GM10248 (cell line): ENCODE data around the gene PRDM7.

Source experiments
- CTCF ChIA-PET: fragments of 300-600 bp; sonication (Branson Sonifier 250); formaldehyde crosslinking; extraction: SDS; loops from one replicate; lab custom pipeline; 2021; ENCODE audit warnings: antibody characterized with exemption; lab: Yijun Ruan, JAX
- POLR2A ChIA-PET: fragments of 350-650 bp; sonication (Branson Sonifier 250); formaldehyde crosslinking; extraction: SDS; loops from one replicate; lab custom pipeline; 2020; ENCODE audit warnings: antibody characterized with exemption; lab: Yijun Ruan, JAX
- DNase-seq: peaks from one replicate; pipeline ENCODE4 v3.0.0; 2012; ENCODE audit errors: extremely low spot score
- TF ChIP-seq, protein P1 (sequence below): IDR thresholded peaks from 2 replicates; pipeline ENCODE4 v1.5.1; 2012; ENCODE audit warnings: mild to moderate bottlenecking, low read depth; ENCODE audit errors: extremely low read depth, missing control alignments, control extremely low read depth

PRDM7 gene

DNA sequence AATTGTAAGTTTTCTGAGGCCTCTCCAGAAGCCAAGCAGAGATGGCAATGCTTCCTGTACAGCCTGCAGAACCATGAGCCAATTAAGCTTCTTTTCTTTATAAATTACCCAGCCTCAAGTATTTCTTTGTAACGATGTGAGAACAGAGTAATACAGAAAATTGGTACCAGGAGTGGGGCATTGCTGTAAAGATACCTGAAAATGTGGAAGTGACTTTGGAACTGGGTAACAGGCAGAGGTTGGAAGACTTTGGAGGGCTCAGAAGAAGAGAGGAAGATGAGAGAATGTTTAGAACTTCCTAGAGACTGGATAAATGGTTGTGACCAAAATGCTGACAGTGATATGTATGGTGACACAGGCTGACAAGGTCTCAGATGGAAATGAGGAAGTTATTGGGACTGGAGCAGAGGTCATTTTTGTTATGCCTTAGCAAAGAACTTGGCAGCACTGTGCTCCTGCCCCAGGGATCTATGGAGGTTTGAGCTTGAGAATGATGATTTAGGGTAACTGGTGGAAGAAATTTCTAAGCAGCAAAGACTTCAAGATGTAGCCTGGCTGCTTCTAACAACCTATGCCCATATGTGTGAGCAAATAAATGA, 23.1 kb downstream of the PRDM7 start:
- DNase-seq, result no peak
- ChIA-PET CTCF (interaction anchor here (0.7 to 1.3 kb wide), 2 partner anchors 9 to 28 kb away, joined by 3 to 6 read pairs; no protein-coding TSS in a partner anchor), POLR2A (no interaction called here)
- TF ChIP-seq, protein P1, sequence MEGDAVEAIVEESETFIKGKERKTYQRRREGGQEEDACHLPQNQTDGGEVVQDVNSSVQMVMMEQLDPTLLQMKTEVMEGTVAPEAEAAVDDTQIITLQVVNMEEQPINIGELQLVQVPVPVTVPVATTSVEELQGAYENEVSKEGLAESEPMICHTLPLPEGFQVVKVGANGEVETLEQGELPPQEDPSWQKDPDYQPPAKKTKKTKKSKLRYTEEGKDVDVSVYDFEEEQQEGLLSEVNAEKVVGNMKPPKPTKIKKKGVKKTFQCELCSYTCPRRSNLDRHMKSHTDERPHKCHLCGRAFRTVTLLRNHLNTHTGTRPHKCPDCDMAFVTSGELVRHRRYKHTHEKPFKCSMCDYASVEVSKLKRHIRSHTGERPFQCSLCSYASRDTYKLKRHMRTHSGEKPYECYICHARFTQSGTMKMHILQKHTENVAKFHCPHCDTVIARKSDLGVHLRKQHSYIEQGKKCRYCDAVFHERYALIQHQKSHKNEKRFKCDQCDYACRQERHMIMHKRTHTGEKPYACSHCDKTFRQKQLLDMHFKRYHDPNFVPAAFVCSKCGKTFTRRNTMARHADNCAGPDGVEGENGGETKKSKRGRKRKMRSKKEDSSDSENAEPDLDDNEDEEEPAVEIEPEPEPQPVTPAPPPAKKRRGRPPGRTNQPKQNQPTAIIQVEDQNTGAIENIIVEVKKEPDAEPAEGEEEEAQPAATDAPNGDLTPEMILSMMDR, result no peak

DNA sequence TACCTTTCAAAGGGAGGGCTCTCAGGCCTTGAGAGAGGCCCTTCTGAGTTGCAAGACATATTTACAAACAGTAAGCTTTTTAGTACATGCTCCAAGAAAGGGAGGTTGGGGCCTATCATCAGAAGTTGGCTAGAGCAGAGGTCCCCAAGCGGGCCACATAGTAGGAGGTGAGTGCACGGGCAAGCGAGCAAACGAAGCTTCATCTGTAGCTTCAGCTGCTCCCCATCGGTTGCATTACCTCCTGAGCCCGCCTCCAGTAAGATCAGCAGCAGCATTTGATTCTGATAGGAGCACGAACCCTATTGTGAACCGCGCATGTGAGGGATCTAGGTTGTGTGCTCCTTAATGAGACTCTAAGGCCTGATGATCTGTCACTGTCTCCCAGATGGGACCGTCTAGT, 26.2 kb downstream of the PRDM7 start:
- TF ChIP-seq, protein P1, result no peak
- CTCF ChIA-PET, result no interaction called here
- no peak for DNase-seq
- POLR2A ChIA-PET, result no interaction called here

DNA sequence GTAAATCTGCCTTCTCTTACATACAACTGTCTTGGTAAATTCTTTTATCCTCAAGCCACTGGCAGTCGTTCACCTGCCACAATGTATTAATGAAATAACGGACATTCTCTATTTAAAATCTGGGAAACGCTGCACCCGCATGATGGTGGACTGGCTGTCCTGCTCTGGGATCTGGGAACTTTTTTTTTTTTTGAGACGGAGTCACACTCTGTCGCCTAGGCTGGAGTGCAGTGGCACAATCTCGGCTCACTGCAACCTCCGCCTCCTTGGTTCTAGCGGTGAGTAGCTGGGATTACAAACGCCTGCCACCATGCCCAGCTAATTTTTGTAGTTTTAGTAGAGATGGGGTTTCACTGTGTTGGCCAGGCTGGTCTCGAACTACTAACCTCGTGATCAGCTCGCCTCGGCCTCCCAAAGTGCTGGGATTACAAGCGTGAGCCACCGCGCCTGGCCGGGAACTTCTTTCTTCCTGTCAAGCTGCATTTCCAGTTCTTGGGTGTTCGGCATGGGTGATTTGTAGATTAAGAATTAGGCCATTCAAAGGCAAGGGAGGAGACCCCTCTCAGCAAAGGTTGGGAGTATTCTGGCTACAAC, 28.3 kb downstream of the PRDM7 start:
- ChIA-PET CTCF (no interaction called here), POLR2A (no interaction called here)
- TF ChIP-seq, protein P1, result no peak
- no peak for DNase-seq

DNA sequence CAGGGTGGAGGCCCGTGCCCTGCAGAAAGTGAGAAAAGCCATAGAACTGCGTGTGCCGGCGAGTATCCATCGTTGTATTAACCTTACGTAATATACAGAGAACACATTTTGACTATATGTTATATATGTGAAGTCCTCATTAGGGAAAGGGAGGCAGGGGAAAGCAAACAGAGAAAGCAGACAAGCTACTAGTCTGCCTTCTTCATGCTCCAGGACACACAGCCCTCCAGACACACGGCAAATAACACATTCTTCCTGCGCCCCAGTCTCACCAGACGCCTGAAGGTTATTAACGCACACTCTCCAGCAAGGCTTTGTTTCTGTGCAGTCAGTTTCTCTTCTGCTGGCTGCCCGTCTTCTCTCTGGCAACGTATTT, 28.8 kb downstream of the PRDM7 start:
- DNase-seq, result no peak
- CTCF ChIA-PET, result no interaction called here
- TF ChIP-seq, protein P1, result no peak
- POLR2A ChIA-PET, result no interaction called here

DNA sequence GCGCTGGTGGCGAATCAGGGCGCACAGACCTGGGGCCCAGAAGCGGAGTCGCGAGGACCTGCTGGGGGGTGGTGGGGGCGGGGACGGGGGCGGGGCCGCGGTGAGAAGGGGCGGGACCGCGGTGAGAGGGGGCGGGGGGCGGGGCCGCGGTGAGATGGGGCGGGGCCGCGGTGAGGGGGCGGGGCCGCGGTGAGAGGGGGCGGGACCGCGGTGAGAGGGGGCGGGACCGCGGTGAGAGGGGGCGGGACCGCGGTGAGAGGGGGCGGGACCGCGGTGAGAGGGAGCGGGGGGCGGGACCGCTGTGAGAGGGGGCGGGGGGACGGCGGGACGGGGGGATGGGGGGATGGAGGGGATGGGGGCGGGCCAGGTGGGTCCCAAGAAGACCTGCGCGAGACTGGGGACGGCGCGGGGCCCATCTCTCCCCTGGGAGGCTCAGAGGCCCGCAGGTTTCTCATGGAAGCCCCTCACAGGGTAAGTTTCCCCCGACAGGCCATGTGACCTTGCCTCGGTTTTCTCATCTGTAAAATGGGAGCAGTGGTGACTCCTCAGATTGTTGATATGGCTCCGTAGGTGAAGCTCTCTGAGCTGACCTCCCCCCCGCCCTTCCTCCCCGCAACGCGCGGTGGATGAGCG, 29.3 kb downstream of the PRDM7 start:
- ChIA-PET CTCF (no interaction called here), POLR2A (no interaction called here)
- TF ChIP-seq, protein P1, result no peak
- peak; percentile 28 for DNase-seq

DNA sequence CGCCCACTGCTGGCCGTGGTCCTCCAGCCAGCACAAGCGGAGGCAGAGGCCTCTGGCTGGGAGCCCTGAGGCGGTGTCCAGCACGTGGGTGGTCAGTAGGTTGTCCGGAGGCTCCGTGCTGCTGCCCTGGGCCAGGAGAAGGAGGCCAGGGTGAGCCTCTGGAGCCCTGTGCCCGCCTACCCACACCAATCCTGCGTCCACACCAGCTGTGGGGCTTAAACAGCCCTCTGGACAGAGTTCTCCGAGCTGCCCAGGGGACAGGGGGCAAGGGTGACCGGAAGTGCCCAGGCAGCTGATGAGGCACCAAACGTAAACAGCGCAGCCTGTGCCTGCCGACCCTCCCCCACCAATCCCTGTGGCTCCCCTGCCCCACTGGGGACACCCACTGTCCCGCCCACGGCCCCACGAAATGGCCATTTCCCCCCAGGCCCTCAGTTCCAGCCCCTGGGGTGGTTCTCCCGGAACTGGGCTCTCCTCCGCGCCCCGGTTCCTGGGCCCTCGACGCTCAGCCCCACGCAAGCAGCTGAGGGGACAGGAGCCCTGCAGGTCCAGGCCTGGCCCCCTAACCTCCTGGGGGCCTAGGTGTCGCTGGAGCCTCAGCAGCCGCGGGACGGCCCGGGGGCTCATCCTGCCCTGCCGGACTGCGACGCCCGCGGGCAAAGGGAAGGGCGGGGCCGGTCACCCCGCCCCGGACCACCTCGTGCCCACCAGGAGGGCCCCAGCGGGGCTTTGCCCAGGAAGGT, 30.0 kb downstream of the PRDM7 start:
- TF ChIP-seq, protein P1, result no peak
- CTCF ChIA-PET, result no interaction called here
- POLR2A ChIA-PET, result no interaction called here
- DNase-seq, result peak; percentile 26
